Measurements from ENCODE around the gene FAM181B.
"Not testable (repeated sequence)": the region's sequence is repeated elsewhere in the genome, so short reads cannot be mapped to it uniquely, and the experiment has no call there.

FAM181B gene

DNA sequence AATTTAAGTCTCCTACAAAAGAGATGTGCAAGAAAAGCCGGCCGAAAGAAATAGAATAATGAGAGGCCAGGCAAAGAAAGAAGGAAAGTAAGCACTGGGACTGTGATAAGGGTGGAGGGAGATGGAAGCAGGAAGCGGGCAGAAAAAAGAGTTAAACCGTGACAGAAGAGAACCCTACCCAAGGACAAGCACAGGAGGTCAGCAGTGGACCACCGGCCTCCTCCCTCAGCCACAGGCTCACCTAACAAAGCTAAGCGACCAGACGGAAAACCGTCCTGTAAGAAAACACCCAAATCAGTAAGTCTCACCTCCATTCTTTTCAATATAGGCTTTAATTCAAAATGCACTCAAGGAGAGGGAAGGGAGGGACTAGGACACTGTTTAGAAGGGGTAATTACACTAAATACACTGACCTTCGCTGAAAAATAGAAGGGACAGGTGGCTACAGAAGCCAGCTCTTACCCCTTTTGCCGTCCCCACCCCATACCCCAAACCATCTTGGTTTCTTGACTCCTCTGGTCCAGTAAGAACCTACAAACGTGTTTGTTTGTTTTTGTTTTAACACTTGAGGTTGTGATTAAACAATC lies 1.9 kb downstream of the FAM181B start:
- DNase-seq: no peak

DNA sequence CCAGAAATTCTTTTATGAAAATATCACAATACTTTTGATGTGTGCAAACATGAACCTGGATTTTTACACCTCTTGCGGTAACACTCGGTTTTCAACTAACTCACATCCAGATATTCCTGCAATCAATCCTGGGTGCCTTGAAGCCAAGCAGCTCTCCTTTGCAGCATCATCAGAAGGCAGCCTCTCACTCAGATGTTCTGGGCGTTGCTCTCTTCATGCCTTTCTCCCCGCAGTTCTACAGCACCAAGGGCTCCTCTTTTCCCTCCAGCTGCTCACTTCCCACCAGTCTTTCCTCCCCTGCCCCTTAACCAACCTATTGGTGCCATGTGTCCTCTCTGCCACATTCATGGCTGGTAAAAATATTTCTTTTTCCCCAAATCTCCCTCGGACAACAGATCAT lies 2.9 kb downstream of the FAM181B start:
- no peak for DNase-seq

DNA sequence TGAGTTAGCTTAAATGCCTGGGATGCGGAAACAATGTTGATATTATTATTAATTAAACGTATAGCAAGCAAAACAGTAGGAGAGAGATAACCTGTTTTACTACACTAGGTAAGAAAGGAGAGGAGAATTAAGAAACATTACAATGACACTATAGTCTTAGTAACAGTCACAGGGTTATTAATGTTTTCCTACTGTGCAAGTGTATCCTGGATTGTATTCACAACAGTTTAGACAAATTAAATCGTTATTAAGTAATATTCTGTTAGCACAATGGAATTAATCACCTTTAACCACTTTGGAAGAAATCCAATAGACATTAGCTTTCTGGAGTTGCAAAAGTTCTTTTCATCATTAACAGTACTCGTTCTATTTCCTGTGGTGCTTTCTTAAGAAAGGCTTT lies 3.4 kb downstream of the FAM181B start:
- DNase-seq: no peak

DNA sequence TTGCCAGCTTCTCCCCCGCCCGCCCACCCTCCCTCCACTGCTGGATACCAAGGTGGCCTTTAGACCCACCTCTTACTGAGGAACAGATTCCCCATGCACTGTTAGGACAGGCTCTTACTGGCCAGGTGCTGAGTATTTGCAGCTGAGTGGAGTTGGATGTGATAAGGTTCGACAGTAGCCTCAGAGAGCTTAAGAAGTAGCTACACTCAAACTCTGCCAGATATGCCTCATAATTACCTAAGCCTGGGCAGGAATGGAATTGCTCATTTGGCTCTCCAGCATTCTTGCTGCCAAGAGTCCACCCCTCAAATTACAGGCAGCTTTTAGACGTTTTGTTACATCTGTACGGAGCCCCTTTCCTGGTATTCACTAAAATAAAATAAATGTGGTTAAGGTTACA lies 9.6 kb downstream of the FAM181B start:
- no peak for DNase-seq

DNA sequence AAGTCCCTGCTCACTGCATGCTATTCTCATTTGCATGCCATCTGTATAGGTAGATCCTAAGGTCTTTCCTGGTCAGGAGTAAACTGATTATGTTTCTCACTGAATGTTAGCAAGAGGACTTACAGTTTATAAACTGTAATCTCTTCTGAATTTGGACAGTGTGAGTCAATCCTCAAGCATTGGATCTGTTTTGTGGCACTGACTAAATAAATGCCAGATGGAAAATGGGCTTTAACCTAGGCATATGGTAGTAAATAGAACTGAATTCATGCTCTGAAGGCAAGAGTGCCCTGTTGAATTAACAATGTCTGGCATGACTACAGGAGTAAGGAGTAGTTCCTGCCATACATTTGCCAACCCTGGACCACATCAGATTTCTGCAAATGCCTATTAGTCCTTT lies 11.4 kb downstream of the FAM181B start:
- DNase-seq: no peak

DNA sequence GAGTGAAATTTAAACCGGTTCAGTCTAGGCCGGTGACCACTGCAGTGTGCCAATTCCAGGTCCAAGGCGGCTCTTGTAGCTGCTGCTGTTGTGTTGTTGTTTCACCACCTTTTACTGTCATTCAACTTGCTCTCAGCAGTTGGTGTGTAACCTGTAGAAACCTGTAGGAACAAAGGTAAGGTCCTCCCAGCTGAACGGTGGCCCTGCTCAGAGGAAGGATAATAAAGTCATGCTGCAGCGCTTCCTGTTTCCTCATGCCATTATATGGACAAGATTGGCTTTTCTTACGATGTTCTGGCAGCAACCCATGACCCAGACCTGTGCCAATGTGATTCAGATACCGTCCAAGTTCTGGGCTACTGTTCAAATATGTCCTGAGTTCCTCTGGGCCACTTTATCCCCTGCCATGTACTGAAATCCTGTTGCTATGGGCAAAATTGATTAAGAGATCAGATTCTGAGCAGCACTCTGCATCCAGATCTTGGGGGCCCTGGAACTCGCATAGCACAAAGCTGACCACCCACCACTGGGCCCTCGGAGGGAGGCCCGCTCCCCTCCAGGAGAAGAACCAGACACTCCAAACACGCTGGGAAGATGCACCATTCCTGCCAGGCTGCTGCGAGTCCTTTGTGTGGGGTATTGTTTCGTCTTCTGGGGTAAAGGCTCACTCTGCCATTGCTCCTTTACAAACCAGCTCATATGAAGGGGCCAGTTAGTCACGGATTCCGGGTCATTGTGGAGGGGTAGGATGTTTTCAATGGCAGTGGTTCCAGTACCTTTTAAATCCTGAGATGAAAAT lies 13.2 kb downstream of the FAM181B start:
- DNase-seq: no peak

DNA sequence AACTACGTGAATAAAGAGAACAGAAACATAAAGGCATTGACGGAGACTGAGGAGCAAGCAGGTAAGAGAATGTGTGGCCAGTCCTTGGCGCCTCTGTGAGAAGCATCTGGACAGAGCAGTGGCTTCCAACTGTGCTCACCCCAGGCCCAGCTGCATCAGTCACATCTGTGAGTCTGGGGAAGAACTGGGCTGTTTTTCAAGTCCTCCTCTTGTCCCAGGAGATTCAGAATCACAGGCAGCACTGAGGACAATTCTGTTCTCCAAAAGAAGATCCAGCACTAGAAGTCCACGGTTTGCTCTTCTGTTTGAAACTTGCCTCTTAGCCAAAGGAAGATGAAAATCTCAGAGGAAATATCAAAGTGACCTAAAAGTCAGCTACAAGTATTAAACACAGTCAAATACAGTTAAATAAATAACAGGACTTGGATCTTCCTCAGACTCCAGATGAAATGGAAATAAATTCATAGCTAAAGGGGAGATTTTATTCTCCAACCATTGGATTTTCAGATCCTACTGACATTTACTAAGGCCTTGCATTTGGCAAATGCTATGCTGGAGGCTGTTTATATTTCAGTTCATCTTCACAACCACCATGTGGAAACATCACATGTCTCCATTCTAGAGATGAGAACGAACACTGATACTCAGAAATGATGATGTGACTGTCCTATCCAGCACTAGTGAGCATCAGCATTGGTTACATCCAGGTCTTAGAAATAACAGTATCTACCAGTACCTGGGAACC lies 14.1 kb downstream of the FAM181B start:
- DNase-seq: no peak

DNA sequence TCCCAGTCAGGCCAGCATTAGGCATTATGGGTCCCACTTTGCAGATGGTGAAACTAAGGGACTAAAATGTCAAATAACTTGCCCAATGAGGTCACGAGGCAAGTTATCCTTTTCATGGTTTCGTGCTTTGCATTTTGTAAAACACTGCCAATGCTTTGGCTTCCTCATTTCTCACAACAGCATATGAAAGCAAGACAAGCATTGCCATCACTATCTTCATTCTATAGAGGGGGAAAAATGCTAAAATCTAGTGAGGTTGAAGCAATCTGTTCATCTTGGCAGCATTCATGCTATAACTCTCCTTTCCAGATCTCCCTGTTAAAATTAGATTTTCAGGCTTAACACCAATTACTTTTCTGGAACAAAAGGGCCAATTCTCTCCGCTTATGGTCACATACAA lies 14.8 kb downstream of the FAM181B start:
- no peak for DNase-seq

DNA sequence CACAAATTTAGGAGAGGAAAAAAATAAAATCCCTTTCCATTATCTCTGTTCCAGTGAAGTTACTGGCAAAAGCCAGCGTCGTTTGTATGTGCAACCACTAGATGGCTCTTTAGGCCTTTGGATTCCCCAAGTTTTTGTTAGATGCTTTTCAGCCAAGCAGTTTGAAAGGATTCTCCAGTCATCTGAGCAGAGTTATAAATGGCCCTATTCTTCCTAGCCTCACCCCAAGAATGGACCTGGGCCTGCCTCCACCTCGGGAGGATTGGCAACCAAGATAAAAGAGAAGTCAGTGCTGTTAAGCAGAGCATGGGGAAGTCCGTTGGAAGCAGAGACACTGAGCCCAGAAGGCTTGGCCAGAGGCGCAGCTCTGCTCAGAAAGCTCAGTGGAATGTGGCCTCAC lies 15.4 kb downstream of the FAM181B start:
- no peak for DNase-seq

DNA sequence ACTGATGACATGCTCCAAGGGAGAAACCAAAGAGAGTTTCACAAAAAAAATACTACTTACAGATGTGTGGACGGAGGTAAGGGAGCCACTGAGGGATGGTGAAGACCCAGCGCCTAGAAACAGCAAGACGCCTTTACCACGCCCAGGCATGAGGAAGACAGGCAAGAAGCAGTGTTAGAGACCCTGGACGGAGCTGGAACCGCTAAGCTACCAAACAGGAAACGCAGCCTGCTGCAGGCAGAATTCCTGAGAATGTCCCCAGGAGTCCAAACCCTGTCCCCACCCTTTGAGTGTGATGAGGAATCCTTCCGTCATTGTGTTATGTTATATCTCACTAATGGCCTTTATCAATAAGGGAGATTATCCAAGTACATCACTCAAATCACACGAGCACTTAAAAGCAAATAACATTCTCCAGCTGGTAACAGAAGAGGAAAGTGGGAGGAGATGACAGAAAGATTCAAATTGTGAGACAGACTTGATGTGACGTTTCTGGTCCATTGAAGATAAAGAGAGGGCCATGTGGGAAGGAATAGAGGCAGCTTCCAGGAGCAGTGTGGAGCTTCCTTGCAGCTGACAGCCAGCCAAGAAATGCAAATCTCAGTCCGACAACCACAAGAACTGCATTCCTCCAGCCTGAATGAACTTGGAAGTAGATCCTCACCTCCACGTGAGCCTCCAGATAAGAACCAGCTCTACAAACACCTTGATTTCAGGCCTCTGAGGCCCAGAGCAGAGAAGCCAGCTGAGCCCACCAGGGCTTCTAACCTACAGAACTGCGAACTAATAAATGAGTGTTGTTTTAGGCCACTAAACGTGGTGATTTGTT lies 19.1 kb downstream of the FAM181B start:
- no peak for DNase-seq

DNA sequence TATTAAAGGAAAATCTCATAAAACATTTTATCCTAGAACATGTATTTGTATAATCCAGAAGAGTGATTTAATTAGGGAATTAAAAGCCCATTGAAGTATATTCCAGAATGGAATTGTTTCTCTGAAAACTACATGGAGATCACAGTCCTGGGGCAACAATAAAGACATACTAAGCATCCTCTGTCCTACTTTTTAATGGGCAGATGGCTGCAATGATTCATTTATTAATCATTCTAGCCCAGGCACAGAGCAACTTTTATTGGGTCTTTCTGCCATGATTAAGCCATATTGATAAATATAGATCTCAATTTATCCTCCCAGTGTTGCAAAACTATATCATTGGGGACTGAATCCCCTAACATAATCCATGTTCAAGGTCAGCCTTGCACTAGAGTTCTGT lies 22.0 kb downstream of the FAM181B start:
- no peak for DNase-seq

DNA sequence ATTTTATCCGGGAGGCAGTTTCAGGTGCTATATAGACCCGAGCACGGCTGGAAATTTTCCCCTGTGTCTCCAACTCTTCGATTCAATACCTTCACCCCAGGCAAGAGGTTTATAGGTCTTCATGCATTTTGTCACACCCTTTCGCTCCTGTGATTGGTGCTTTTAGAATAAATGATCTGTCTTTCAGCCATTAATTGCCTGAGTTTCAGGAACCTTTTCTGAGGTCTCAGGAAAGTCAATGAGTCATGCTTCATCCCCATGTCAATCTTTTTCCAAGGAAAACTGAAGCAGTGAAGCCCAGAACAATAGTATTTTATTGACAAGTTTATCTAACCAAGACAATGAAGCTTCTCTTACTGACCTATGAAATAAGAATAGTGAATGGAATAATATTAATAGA lies 29.9 kb downstream of the FAM181B start:
- DNase-seq: no peak

DNA sequence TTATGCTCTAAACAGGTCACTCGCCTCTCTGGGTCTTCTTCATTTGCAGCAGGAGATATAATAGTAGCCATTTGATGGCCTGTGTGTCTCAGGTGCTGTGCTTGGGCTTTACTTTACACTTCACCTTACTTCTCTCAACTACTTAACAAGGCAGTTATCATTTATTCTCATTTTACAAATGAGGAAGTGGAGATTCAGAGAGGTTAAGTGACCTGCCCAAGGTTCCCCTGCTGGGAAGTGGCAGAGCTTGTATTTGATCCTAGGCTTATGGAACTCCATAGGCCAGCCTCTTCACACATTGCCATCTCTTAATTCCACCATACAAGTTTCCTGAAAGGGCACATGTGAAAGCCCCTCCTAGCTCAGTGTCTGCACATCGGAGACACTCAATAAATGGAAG lies 30.4 kb downstream of the FAM181B start:
- no peak for DNase-seq

DNA sequence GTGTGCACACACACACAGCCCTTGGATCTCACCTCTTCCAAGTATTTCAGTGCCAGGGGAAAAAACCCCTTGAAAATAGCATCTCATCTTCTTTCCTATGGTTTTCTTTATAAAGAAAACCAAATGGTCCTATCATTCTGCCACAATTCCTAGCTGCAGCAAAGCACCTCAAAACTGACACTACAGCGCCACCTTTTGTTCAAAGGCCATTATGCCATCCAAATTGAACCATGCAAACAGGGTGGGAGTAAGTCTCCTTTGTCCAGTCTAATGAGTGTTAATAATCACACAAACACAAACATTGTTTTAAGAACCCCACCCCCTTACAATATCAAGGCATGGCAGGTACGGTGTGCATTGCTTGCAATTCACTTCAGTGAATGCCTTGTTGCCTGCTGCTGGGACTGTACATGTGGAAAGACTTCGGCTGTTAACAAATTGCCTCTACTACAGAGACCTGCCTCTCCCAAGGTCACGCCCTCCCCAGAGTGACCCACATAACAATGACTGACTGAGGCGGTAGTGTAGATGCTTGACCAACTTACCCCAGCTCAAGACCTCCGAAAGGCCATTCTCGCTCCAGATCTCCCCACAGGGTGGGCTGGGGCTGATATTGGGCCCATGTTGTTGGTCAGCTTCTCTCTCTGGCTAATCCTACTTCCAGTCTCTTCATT lies 31.7 kb downstream of the FAM181B start:
- no peak for DNase-seq

DNA sequence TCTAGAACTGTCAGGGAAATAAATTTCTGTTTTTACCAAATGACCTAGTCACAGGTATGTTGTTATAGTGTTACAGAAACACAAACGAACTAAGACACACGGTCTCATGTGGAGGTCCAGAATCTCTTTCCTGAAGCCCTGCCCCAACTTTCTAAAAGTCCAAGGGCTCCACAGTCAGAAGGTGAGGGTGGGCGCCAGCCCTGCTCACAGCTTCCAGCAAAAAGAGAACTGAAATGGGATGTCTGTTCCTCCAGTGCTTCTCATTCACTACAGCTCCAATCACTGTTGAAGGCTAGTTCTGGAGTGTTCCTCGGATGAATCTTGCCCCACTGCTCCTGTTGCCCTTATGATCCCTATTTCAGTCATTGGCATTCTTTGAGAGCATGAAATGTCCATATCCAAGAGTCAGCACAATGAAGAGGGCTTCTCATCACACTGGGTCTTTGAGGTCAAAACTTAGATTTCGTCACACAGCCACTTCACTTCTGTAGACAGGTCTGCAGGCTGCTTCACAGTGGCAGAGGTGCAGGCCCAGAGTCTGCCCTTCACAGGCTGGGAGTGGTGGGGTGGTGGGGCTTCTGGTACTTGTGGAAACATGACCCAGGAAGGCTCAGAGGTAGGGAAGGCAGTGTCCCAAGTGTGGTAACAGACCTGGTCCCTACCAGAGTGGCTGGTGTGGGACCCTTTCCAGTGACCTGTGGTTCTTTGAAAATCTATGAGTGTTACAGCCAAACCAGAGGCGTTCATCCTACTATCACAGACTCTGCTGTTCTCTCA lies 34.9 kb downstream of the FAM181B start:
- DNase-seq: no peak

DNA sequence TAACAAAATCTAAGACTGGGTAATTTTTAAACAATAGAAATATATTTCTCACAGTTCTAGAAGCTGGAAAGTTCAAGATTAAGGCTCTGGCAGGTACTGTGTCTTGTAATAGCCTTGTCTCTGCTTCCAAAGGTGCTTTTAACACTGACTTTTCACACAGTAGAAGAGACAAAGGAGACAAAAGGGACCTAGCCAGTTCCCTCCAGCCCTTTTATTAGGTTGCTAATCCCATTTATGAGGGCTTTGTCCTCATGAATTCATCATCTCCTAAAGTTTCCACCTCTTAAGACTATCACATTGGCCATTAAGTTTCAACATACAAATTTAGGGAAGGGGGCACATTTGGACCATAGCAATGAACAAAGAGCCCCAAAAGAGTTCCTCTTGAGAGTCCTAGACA lies 40.7 kb downstream of the FAM181B start:
- no peak for DNase-seq

DNA sequence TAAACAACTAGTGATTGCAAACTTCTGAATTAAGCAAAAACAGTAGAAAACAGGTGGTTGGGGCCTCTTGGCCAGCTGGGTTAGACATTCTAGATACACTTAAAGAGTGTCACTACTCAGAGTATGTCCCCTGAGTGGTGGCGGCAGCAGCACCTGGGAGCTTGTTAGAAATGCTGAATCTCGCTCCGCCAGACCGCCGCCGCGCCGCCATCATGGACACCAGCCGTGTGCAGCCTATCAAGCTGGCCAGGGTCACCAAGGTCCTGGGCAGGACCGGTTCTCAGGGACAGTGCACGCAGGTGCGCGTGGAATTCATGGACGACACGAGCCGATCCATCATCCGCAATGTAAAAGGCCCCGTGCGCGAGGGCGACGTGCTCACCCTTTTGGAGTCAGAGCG lies 44.3 kb downstream of the FAM181B start:
- not testable (repeated sequence) for DNase-seq

DNA sequence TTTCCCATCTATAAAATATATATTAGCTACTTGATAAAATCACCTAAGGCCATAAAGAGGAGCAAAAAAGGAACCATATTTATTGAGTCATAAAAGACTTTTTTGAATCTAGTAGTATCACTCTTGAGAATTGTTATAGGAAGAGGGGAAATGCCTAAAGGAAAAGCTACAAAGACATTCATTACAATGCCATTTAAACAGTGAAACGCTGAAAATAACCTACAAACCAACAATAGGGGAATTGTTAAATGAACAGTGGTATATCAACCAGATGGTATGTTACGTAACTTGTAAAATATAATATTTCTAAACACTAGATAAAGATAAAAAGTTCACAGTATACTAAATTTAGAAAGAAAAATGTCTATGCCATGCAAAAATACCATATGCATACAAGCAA lies 47.5 kb downstream of the FAM181B start:
- no peak for DNase-seq

DNA sequence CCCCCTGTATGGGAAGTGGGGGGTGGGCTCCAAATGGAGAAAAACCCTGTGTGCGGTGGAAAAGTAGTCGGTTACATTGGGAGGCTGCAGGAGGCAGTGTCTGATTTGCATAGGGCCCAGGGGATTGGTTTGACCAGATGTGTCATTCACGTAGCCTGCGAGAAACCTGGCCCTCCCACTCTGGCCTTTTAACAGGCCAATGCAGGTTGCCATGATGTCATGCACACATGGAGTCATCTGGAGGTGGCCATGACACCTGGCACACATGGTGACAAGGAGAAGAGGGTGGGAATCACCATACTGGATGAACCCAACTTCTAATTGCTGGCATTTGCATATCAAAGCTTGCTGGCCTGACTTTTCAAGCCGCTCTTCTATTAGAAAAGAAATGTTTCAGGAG lies 50.6 kb downstream of the FAM181B start:
- no peak for DNase-seq

DNA sequence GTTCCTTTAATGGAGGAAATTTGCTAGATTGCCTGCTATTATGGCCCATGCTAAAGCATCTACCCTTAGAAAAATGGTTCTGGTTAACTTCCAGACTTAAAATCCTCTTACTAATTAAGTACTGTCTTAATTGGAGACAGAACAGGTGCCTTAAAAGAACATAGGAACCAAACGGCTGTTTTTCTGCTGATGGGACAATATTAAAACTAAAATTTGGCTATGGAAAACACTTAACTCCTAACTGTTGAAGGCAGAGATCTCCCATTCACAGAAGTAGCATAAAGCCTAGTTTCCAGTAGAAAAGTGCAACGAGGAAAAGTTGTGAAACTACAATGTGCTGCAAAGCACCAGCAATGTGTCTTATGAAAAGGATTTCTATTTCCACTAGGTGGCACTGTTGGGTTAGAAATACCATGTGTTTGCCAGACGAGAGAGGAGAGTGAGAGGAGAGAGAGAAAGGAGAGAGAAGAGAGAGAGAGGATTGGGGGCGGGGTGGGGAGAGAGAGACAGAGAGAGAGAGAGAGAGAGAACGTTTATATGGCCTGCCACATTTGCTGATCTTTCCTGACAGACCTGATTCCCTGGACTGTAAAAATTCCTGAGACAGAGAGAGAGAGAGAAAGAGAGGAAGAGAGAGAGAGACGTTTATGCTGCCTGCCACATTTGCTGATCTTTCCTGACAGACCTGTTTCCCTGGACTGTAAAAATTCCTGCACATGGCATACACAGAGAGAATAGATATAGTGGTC lies 51.5 kb downstream of the FAM181B start:
- DNase-seq: no peak

DNA sequence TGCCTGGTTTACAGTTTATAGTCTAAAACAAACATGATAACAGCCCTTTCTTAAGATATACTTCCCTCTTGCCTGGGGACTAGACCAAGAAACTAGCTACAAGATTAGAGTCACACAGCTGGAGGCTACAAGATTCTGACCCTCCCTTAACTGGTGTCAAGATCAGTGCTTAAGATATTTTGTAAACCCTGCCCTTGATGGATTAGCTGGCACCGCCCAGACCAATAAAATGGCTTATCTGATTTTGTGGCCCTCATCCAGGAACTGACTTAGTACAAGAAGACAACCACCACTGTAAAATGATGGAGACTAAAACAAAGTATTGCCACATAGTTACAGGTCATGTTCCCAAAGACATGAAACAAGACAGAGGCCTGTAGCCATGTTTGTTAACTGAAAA lies 53.4 kb downstream of the FAM181B start:
- DNase-seq: no peak

Measured in activated gamma-delta T cell treated with Interleukin-2 at 50 U/mL for 16 hours (primary cell).